ENCODE results near the gene DDA1. TPM values are rescaled to one million over a fixed set of nuclear protein-coding genes. Genes with fewer than 3 reads are reported as not detected.

The DDA1 gene
- total and polyA plus RNA-seq, 12 donors = 6.8 to 71.4 (median 41.5) TPM

GRCh38 chr19:17306285-17306714, 3.1 kb upstream of the DDA1 start:
- Histone ChIP-seq H3K4me1 (replicated peaks in 1 of 2) (peaks cover 46 to 62% of the 10 kb centered on the region in 2 donors), H3K27me3 (no peaks in the 10 kb centered on the region), H3K27ac (peak overlapping the region; percentile 81 to 97 (median 90)), H3K4me3 (peak overlapping the region; percentile 24 to 75 (median 67)), H3K9me3 (replicated peaks in 1 of 3) (no peaks in the 10 kb centered on the region), H3K36me3 (replicated peaks in 1 of 2) (no peaks in the 10 kb centered on the region)
- no peak for DNase-seq
- WGBS, 4 donors = 5 to 14% (median 9%) methylated on average over 23 to 28 of the region's 28 CpGs
- intact Hi-C loops (cut with DNase I) = loop anchor here in 1 of 2 donors (10.0 kb wide), 1 partner anchor 79 kb away; no protein-coding TSS in a partner anchor
- TF ChIP-seq CTCF (IDR thresholded peaks at IDR 0.05) (no peak), POLR2A (IDR thresholded peaks at IDR 0.05) (no peak)

DNA sequence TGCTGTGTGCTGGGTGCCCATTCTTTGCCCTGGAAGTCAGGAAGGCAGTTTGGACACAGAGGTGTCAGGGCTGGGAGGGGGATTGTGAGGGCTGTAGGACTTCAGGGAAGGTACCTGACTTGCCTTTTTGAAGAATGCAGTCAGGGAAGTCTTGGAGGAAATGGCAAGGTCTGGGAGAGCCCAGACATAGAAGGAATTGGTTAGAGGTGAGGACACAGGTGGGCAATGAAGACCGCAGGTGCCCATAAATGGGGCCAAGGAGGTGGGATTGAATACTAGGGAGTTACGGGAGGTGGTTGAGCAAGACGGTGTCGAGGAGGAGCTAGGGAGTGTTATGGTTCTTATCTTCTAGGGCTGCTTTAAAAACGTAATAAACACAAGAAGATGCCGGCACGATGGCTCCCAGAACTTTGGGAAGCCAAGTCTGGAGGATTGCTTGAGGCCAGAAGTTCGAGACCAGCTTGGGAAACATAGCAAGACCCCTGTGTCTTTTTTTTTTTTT, 1.4 kb upstream of the DDA1 start:
- TF ChIP-seq CTCF (IDR thresholded peaks at IDR 0.05) (no peak), POLR2A (IDR thresholded peaks at IDR 0.05) (no peak)
- no peaks in the 10 kb centered on the region for H3K36me3 ChIP-seq (replicated peaks in 1 of 2)
- no peak overlapping the region for H3K4me3 ChIP-seq
- peaks cover 52 to 67% of the 10 kb centered on the region in 2 donors for H3K4me1 ChIP-seq (replicated peaks in 1 of 2)
- H3K27me3 ChIP-seq = no peaks in the 10 kb centered on the region
- no peak overlapping the region for H3K27ac ChIP-seq
- no peaks in the 10 kb centered on the region for H3K9me3 ChIP-seq (replicated peaks in 1 of 3)
- DNase-seq = no peak
- 88 to 92% (median 90%) methylated on average over 8 of the region's 8 CpGs for WGBS, 4 donors
- intact Hi-C loops (cut with DNase I) = loop anchor here in 1 of 2 donors (10.0 kb wide), 1 partner anchor 77 kb away; no protein-coding TSS in a partner anchor

DNA sequence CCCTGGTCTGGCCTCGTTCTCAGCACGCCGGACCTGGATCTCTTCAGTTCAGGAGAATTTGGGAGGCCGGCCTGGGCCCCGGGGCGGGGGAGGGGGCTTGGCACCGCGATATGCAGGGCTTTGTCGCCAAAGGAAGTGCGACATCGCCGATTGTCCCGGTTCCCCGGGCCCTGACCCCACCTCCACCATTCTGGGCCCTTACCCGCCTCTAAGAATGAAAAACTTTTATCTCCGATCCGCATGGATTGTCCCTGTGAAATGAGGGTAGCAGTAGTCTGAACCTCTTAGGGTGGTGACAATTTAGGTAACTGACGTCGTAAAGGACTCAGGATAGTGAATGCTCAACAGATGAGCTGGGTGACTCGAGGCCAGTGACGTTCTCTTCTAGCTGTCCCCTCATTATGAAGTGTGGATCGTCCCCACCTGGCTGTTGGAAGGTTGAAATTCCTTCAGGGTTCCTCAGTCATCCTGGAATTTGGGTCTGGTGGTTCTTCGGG, 650 bp downstream of the DDA1 start:
- peak overlapping the region in 3 of 4 donors; percentile 57 to 87 (median 66) for H3K4me3 ChIP-seq
- intact Hi-C loops (cut with DNase I) = loop anchor here in 1 of 2 donors (10.0 kb wide), 1 partner anchor 75 kb away; no protein-coding TSS in a partner anchor

More for the DNA sequence above, 650 bp downstream of the DDA1 start:
- H3K36me3 ChIP-seq (replicated peaks in 1 of 2) = peaks cover 0 to 14% of the 10 kb centered on the region in 2 donors
- H3K4me1 ChIP-seq (replicated peaks in 1 of 2) = peaks cover 38 to 50% of the 10 kb centered on the region in 2 donors
- DNase-seq = peak in 1 of 7 donors; percentile 33
- peak overlapping the region; percentile 11 to 89 (median 71) for H3K27ac ChIP-seq
- H3K9me3 ChIP-seq (replicated peaks in 1 of 3) = no peaks in the 10 kb centered on the region
- no peak for TF ChIP-seq POLR2A (IDR thresholded peaks at IDR 0.05)
- TF ChIP-seq CTCF (IDR thresholded peaks at IDR 0.05) = no peak
- no peaks in the 10 kb centered on the region for H3K27me3 ChIP-seq
- 4 to 9% (median 6%) methylated on average over 8 to 23 of the region's 23 CpGs for WGBS, 4 donors

Measured in adrenal gland (tissue), 12 donors.